ENCODE data around the gene P4HB.

The P4HB gene

GRCh38 chr17:81806461-81807209 lies 53.7 kb downstream of the P4HB start:
- CTCF ChIA-PET: interaction anchor here (0.6 kb wide), 1 partner anchor 208 kb away, joined by 3 read pairs; no protein-coding TSS in a partner anchor
- POLR2A ChIA-PET (ENCODE audit: low non-redundant PET): no interaction called here
- TF ChIP-seq CTCF (conservative IDR thresholded peaks at IDR 0.05; ENCODE audit: low read depth): no peak
- no peak for DNase-seq (ENCODE audit: low spot score)
- H3K27ac ChIP-seq: no peak overlapping the region

- ChIA-PET CTCF (interaction anchor here (0.6 kb wide), 1 partner anchor 209 kb away, joined by 3 read pairs; no protein-coding TSS in a partner anchor), POLR2A (ENCODE audit: low non-redundant PET) (no interaction called here)
- DNase-seq (ENCODE audit: low spot score): no peak
- no peak for TF ChIP-seq CTCF (conservative IDR thresholded peaks at IDR 0.05; ENCODE audit: low read depth)
- H3K27ac ChIP-seq: no peak overlapping the region
These were observed 54.5 kb downstream of the P4HB start for GRCh38 chr17:81805707-81806460.

GRCh38 chr17:81804559-81805399 lies 55.6 kb downstream of the P4HB start:
- POLR2A ChIA-PET (ENCODE audit: low non-redundant PET): no interaction called here
- CTCF ChIA-PET: no interaction called here

GRCh38 chr17:81803728-81804558 lies 56.4 kb downstream of the P4HB start, which contains the start of gene GCGR:
TSS of gene GCGR (plus strand) at chr17:81804150. CDS start at chr17:81809019, 4,869 bp downstream.
- TF ChIP-seq CTCF (conservative IDR thresholded peaks at IDR 0.05; ENCODE audit: low read depth): no peak
- no peak within 1 kb of the TSS for H3K27ac ChIP-seq
- no peak for DNase-seq (ENCODE audit: low spot score)
- CTCF ChIA-PET: no interaction called here
- POLR2A ChIA-PET (ENCODE audit: low non-redundant PET): no interaction called here

More at GRCh38 chr17:81804559-81805399, 55.6 kb downstream of the P4HB start:
- DNase-seq (ENCODE audit: low spot score): no peak
- no peak for TF ChIP-seq CTCF (conservative IDR thresholded peaks at IDR 0.05; ENCODE audit: low read depth)
- H3K27ac ChIP-seq: no peak overlapping the region

- TF ChIP-seq CTCF (conservative IDR thresholded peaks at IDR 0.05; ENCODE audit: low read depth): no peak
- no peak overlapping the region for H3K27ac ChIP-seq
- POLR2A ChIA-PET (ENCODE audit: low non-redundant PET): no interaction called here
- CTCF ChIA-PET: no interaction called here
- no peak for DNase-seq (ENCODE audit: low spot score)
These were observed 57.3 kb downstream of the P4HB start for GRCh38 chr17:81802856-81803643.
